HepG2 (cell line): Measurements from ENCODE around the gene CDC42BPG. TPM values are rescaled to one million over a fixed set of nuclear protein-coding genes. Genes with fewer than 3 reads are reported as not detected.

Experiments
- AFF4 ChIP-seq: sonication (generic); formaldehyde crosslinking; IDR thresholded peaks from 2 replicates; pipeline ENCODE4 v1.4.0; 2020; ENCODE audit warnings: missing genetic modification reagents
- ARID2 ChIP-seq: sonication (generic); formaldehyde crosslinking; IDR thresholded peaks from 2 replicates; pipeline ENCODE4 v1.8.1; 2022; ENCODE audit warnings: mild to moderate bottlenecking, missing genetic modification reagents, borderline replicate concordance
- ELF3 ChIP-seq: IDR thresholded peaks from 2 replicates; pipeline ENCODE4 v1.6.1; 2016; ENCODE audit warnings: missing genetic modification reagents, missing compliant biosample characterization
- FOSL2 ChIP-seq: sonication (generic); formaldehyde crosslinking; IDR thresholded peaks from 2 replicates; pipeline ENCODE4 v1.4.0; 2020; ENCODE audit warnings: missing genetic modification reagents
- ISL2 ChIP-seq: sonication (generic); formaldehyde crosslinking; IDR thresholded peaks from 2 replicates; pipeline ENCODE4 v1.5.0; 2020; ENCODE audit warnings: missing genetic modification reagents
- MAFK ChIP-seq, 2 experiments: IDR thresholded peaks in 1 of 2; conservative IDR thresholded peaks in 1 of 2; 2 replicates each; pipeline ENCODE4 v1.6.1; 2011; ENCODE audit warnings: improper control_type of control experiment in 2 of 2, low read length in 2 of 2
- MTF1 ChIP-seq: sonication (generic); formaldehyde crosslinking; IDR thresholded peaks from 2 replicates; pipeline ENCODE4 v1.5.0; 2020; ENCODE audit warnings: missing genetic modification reagents
- MXD3 ChIP-seq: IDR thresholded peaks from 2 replicates; pipeline ENCODE4 v1.6.1; 2016; ENCODE audit warnings: mild to moderate bottlenecking, missing biosample characterization, missing genetic modification reagents
- NFKBIZ ChIP-seq: IDR thresholded peaks from 2 replicates; pipeline ENCODE4 v1.6.1; 2018; ENCODE audit warnings: missing genetic modification reagents, missing compliant biosample characterization
- NPAS2 ChIP-seq: sonication (generic); formaldehyde crosslinking; IDR thresholded peaks from 2 replicates; pipeline ENCODE4 v1.8.0; 2022; ENCODE audit warnings: mild to moderate bottlenecking, missing genetic modification reagents, borderline replicate concordance
- PPARG ChIP-seq: conservative IDR thresholded peaks from 2 replicates; pipeline ENCODE4 v1.6.1; 2016; ENCODE audit warnings: missing biosample characterization, missing genetic modification reagents
- SOX5 ChIP-seq: IDR thresholded peaks from 2 replicates; pipeline ENCODE4 v1.6.1; 2016; ENCODE audit warnings: borderline replicate concordance
- TBP ChIP-seq: sonication (generic); formaldehyde crosslinking; IDR thresholded peaks from 2 replicates; pipeline ENCODE4 v1.5.0; 2020; ENCODE audit warnings: missing genetic modification reagents
- USF2 ChIP-seq, 2 experiments: sonication (generic) in 1 of 2; formaldehyde crosslinking in 1 of 2; IDR thresholded peaks; 2 replicates each; pipeline versions ENCODE4 v1.5.1 to v1.6.1; 2011 to 2020; ENCODE audit warnings: borderline replicate concordance in 1 of 2, low read depth in 1 of 2, low read length in 1 of 2, mild to moderate bottlenecking in 1 of 2, missing genetic modification reagents in 1 of 2, moderate library complexity in 1 of 2
- ZFX ChIP-seq: sonication (generic); formaldehyde crosslinking; IDR thresholded peaks from 2 replicates; pipeline ENCODE4 v1.4.0; 2020; ENCODE audit warnings: mild to moderate bottlenecking, low read depth, missing genetic modification reagents, moderate library complexity
- ZNF558 ChIP-seq: sonication (generic); formaldehyde crosslinking; IDR thresholded peaks from 2 replicates; pipeline ENCODE4 v1.9.0; 2022; ENCODE audit warnings: mild to moderate bottlenecking, missing genetic modification reagents, borderline replicate concordance
- ZNF577 ChIP-seq: sonication (generic); formaldehyde crosslinking; IDR thresholded peaks from 2 replicates; pipeline ENCODE4 v1.4.0; 2020; ENCODE audit warnings: mild to moderate bottlenecking, low read depth, missing genetic modification reagents, borderline replicate concordance
- ZNF777 ChIP-seq: sonication (generic); formaldehyde crosslinking; IDR thresholded peaks from 2 replicates; pipeline ENCODE4 v1.4.0; 2020; ENCODE audit warnings: missing genetic modification reagents
- ZSCAN20 ChIP-seq: sonication (generic); formaldehyde crosslinking; IDR thresholded peaks from 2 replicates; pipeline ENCODE4 v1.4.0; 2020; ENCODE audit warnings: missing genetic modification reagents, mild to moderate bottlenecking, borderline replicate concordance
- ZSCAN31 ChIP-seq: sonication (generic); formaldehyde crosslinking; IDR thresholded peaks from 2 replicates; pipeline ENCODE4 v1.5.0; 2020; ENCODE audit warnings: low read depth, mild to moderate bottlenecking, missing genetic modification reagents
- ZSCAN9 ChIP-seq: IDR thresholded peaks from 2 replicates; pipeline ENCODE4 v1.6.1; 2016; ENCODE audit warnings: borderline replicate concordance
- polyA plus RNA-seq, 8 experiments: library from polyadenylated mRNA; depleted of rRNA in 3 of 8; stranded (reverse) in 7 of 8; unstranded in 1 of 8; fragments of >200 nt; fragmentation: Illumina TruSeq in 4 of 8; extraction: Trizol in 4 of 8; gene quantifications; 2 replicates each; pipeline versions ENCODE4 v1.2.1 to v1.2.3, GENCODE V29; 2011 to 2016; ENCODE audit warnings: low read depth in 4 of 8, missing spikeins in 1 of 8, mixed read lengths in 1 of 8; ENCODE audit not compliant: insufficient read depth in 1 of 8
- total RNA-seq, 5 experiments: library from RNA; depleted of rRNA; stranded (reverse); fragments of >200 nt; fragmentation: Illumina TruSeq; extraction: Trizol; gene quantifications; 2 replicates each; pipeline ENCODE4 v1.2.3, GENCODE V29; 2016; ENCODE audit warnings: low read depth in 1 of 5
- TF ChIP-seq, protein P1 (sequence below): sonication (generic); formaldehyde crosslinking; IDR thresholded peaks from 2 replicates; pipeline ENCODE4 v1.8.0; 2022; ENCODE audit warnings: mild to moderate bottlenecking, missing genetic modification reagents, borderline replicate concordance

The CDC42BPG gene
- total and polyA plus RNA-seq, 2 of the 13 experiments (the other 11 are each of a cell fraction or from before 2014, with no cell fraction given), result 0.55 to 1.4 TPM

GRCh38 chr11:64842851-64843685 is 1.4 kb downstream of the CDC42BPG start (continued):
- TF ChIP-seq, protein P1, sequence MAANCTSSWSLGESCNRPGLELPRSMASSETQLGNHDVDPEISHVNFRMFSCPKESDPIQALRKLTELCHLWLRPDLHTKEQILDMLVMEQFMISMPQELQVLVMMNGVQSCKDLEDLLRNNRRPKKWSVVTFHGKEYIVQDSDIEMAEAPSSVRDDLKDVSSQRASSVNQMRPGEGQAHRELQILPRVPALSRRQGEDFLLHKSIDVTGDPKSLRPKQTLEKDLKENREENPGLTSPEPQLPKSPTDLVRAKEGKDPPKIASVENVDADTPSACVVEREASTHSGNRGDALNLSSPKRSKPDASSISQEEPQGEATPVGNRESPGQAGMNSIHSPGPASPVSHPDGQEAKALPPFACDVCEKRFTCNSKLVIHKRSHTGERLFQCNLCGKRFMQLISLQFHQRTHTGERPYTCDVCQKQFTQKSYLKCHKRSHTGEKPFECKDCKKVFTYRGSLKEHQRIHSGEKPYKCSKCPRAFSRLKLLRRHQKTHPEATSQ (CRISPR knock-in tag), result no peak
- TF ChIP-seq MXD3 (CRISPR knock-in tag) (peak; percentile 37; the same call in 1 of the 2 replicates), ZNF577 (CRISPR knock-in tag) (no peak), FOSL2 (CRISPR knock-in tag) (peak; percentile 95), ZSCAN20 (CRISPR knock-in tag) (no peak), ZNF777 (CRISPR knock-in tag) (no peak), ZSCAN9 (CRISPR knock-in tag) (no peak; the same call in 1 of the 2 replicates), MTF1 (CRISPR knock-in tag) (no peak), ARID2 (CRISPR knock-in tag) (no peak), ZNF558 (CRISPR knock-in tag) (no peak), SOX5 (CRISPR knock-in tag) (peak; percentile 15; the same call in 1 of the 2 replicates), MAFK (conservative IDR thresholded peaks at IDR 0.05 in 1 of 2, IDR thresholded peaks at IDR 0.05 in 1 of 2; ENCODE audit: low read length in 2 of 2) (no peak), TBP (CRISPR knock-in tag) (no peak), NPAS2 (CRISPR knock-in tag) (no peak), ZSCAN31 (no peak), ELF3 (CRISPR knock-in tag) (no peak), ZFX (CRISPR knock-in tag) (peak; percentile 60), AFF4 (CRISPR knock-in tag) (no peak), ISL2 (no peak), USF2 (IDR thresholded peaks at IDR 0.05; ENCODE audit: low read depth, low read length) (no peak), USF2 (CRISPR knock-in tag; IDR thresholded peaks at IDR 0.05; ENCODE audit: borderline replicate concordance) (no peak), PPARG (no peak; the same call in 1 of the 2 replicates), NFKBIZ (CRISPR knock-in tag) (no peak)
